Memory B cell (primary cell): ENCODE measurements around the gene GLT1D1.
"Not testable (repeated sequence)": the region's sequence is repeated elsewhere in the genome, so short reads cannot be mapped to it uniquely, and the experiment has no call there.

Source experiments
- ATAC-seq: fragments of 150-1000 bp; cut with Tn5 transposase; 2 replicates; pipeline ENCODE4 v1.10.0; 2021; ENCODE audit warnings: low read depth, mild to moderate bottlenecking, moderate library complexity
- DNase-seq, 2 donors: peaks; one replicate each; pipeline ENCODE4 v3.0.0; 2022; ENCODE audit warnings: low spot score in 2 of 2
- H3K27ac Mint-ChIP-seq: one replicate; pipeline ENCODE4 v1.8.0; 2022; ENCODE audit warnings: mild to moderate bottlenecking, moderate library complexity, mixed read lengths
- H3K27me3 Mint-ChIP-seq: one replicate; pipeline ENCODE4 v1.8.0; 2022; ENCODE audit warnings: mixed read lengths
- H3K36me3 Mint-ChIP-seq: one replicate; pipeline ENCODE4 v1.8.0; 2022; ENCODE audit warnings: mild to moderate bottlenecking, mixed read lengths
- H3K4me1 Mint-ChIP-seq: one replicate; pipeline ENCODE4 v1.8.0; 2022; ENCODE audit warnings: mixed read lengths
- H3K4me3 Mint-ChIP-seq: one replicate; pipeline ENCODE4 v1.8.0; 2022; ENCODE audit warnings: mild to moderate bottlenecking, moderate library complexity, mixed read lengths
- H3K9me3 Mint-ChIP-seq: one replicate; pipeline ENCODE4 v1.8.0; 2022; ENCODE audit warnings: mixed read lengths

The GLT1D1 gene

DNA sequence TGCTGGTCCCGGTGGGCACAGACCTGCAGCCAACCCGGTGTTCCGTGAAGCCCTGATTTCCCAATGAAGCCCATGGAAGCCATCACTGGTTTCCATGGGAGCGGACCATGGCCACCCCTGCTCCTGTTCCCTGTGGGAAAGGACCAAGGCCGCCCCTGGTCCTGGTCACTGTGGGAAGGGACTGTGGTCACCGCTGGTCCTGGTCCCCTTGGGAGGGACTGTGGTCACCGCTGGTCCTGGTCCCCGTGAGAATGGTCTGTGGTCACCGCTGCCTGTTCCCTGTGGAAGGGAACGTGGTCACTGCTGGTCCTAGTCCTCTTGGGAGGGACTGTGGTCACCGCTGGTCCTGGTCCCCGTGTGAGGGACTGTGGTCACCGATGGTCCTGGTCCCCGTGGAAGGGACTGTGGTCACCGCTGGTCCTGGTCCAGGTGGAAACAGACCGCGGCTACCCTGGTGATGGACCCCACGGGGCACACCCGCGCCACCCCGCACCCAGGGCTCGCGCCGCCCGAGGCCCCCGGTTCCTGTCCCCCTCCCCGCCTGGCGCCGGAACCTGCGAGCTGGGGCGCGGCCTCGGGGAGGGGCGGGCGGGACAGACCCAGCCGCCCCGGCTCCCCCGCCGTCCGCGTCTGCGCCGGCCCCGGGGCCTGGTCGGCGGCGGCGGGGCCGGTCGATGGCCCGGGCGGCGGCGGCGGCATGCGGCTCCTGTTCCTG, at the start of gene GLT1D1:
Gene GLT1D1 (plus strand): TSS at position 594 of the 715 bp plus-strand sequence. CDS start 104 bp downstream, at position 698.
- no peak for ATAC-seq
- Mint-ChIP-seq H3K4me1 (peaks cover 3% of the 10 kb centered on the region), H3K27ac (no peak within 1 kb of the TSS), H3K36me3 (no peaks in the 10 kb centered on the region), H3K4me3 (peak within 1 kb of the TSS; percentile 61), H3K27me3 (peaks cover 18% of the 10 kb centered on the region), H3K9me3 (no peaks in the 10 kb centered on the region)
- DNase-seq: peak in 1 of 2 donors; percentile 33

DNA sequence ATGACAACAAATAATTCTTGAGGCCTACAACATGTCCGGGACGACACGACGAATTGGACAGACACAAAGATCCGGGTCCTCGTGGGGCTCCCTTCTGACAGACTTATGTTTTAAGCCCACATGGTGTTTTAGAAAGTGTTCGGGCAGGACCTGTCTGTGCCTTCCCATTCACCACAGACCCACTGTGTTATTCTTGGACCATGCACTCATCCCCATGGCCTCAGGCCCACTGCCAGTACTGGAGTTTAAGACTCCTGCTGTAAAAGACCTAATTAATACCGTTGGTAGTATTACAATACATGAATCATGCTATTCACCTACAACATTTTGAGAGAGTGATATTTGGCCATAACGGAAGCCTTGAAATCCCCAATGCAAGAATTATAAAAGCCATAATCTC, 49.5 kb upstream of the GLT1D1 start:
- Mint-ChIP-seq H3K9me3 (no peaks in the 10 kb centered on the region), H3K36me3 (peaks cover 38% of the 10 kb centered on the region), H3K4me3 (no peak overlapping the region), H3K27me3 (no peaks in the 10 kb centered on the region), H3K4me1 (peaks cover 28% of the 10 kb centered on the region), H3K27ac (no peak overlapping the region)
- ATAC-seq: no peak
- no peak for DNase-seq

DNA sequence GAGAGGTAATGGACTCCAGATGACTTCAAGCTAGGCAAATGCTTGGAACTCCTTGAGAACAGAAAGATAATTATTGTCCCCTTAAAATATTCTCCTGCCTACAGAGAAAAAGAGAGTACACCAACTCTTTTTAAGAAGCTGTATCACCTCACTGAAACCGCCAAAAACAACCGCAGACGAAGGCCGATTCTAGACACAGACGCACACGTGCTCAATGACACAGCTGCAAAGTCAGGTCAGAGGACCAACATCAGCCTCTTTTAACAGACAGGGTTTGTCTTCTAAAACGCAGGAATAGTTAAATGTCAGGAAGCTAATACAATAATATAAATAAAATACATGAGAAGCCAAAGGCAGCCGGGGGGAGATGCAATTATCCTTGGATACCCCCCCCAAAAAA, 48.5 kb upstream of the GLT1D1 start:
- H3K27me3 Mint-ChIP-seq: no peaks in the 10 kb centered on the region
- H3K36me3 Mint-ChIP-seq: peaks cover 37% of the 10 kb centered on the region
- H3K4me3 Mint-ChIP-seq: no peak overlapping the region
- no peak for ATAC-seq
- H3K9me3 Mint-ChIP-seq: no peaks in the 10 kb centered on the region
- DNase-seq: no peak
- no peak overlapping the region for H3K27ac Mint-ChIP-seq
- H3K4me1 Mint-ChIP-seq: peaks cover 26% of the 10 kb centered on the region

DNA sequence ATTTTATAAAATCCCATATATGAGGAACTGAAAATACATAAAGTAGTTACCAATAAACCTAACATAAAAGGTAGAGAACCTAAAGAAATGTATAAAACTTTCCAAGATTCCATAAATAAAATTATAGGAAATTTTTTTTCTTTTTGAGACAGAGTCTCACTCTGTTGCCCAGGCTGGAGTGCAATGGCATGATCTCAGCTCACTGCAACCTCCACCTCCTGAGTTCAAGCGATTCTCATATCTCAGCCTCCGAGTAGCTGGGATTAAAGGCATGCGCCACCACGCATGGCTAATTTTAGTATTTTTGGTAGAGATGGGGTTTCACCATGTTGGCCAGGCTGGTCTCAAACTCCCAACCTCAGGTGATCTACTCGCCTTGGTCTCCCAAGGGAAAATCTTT, 47.9 kb upstream of the GLT1D1 start:
- DNase-seq, ATAC-seq, H3K27ac Mint-ChIP-seq, H3K27me3 Mint-ChIP-seq, H3K4me3 Mint-ChIP-seq, H3K9me3 Mint-ChIP-seq: not testable (repeated sequence)
- peaks cover 34% of the 10 kb centered on the region for H3K36me3 Mint-ChIP-seq
- H3K4me1 Mint-ChIP-seq: peaks cover 30% of the 10 kb centered on the region

- H3K27ac Mint-ChIP-seq: no peak overlapping the region
- H3K4me3 Mint-ChIP-seq: no peak overlapping the region
- peaks cover 30% of the 10 kb centered on the region for H3K36me3 Mint-ChIP-seq
- no peaks in the 10 kb centered on the region for H3K27me3 Mint-ChIP-seq
- H3K9me3 Mint-ChIP-seq: no peaks in the 10 kb centered on the region
- no peak for DNase-seq
- peaks cover 37% of the 10 kb centered on the region for H3K4me1 Mint-ChIP-seq
- no peak for ATAC-seq
These were observed 46.7 kb upstream of the GLT1D1 start for GRCh38 chr12:128806573-128806972.

GRCh38 chr12:128807161-128807724, 46.0 kb upstream of the GLT1D1 start:
- H3K9me3 Mint-ChIP-seq: no peaks in the 10 kb centered on the region
- no peaks in the 10 kb centered on the region for H3K27me3 Mint-ChIP-seq
- DNase-seq (no peak), ATAC-seq (no peak)
- peaks cover 34% of the 10 kb centered on the region for H3K4me1 Mint-ChIP-seq
- no peak overlapping the region for H3K27ac Mint-ChIP-seq
- no peak overlapping the region for H3K4me3 Mint-ChIP-seq
- H3K36me3 Mint-ChIP-seq: peaks cover 30% of the 10 kb centered on the region

DNA sequence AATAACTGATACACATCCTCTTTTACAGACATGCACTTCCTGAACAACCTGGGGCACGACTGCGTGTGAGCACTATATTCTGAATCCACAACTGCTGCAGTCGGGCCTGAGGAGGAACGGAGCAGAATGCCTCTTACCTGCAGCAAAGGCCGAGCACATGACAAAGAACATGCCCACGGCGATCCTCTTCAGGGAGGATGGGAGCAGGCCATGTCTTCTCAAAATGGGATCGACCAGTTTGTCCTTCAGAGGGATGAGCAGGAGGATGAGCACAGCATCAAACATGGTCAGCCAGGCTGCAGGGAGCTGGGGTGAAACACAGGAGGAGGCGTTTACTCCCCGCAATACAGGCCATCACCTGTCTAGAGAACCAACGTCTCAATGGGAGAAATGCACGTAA, 44.6 kb upstream of the GLT1D1 start:
- ATAC-seq (no peak), DNase-seq (no peak)
- Mint-ChIP-seq H3K9me3 (no peaks in the 10 kb centered on the region), H3K27me3 (no peaks in the 10 kb centered on the region), H3K27ac (no peak overlapping the region), H3K4me1 (peaks cover 30% of the 10 kb centered on the region), H3K4me3 (no peak overlapping the region), H3K36me3 (peaks cover 24% of the 10 kb centered on the region)

- DNase-seq (peak in 1 of 2 donors; percentile 59), ATAC-seq (peak; percentile 89)
- H3K9me3 Mint-ChIP-seq: no peaks in the 10 kb centered on the region
- peak overlapping the region; percentile 98 for H3K27ac Mint-ChIP-seq
- peak overlapping the region; percentile 78 for H3K4me3 Mint-ChIP-seq
- H3K4me1 Mint-ChIP-seq: peaks cover 36% of the 10 kb centered on the region
- peaks cover 22% of the 10 kb centered on the region for H3K36me3 Mint-ChIP-seq
- no peaks in the 10 kb centered on the region for H3K27me3 Mint-ChIP-seq
These were observed 42.8 kb upstream of the GLT1D1 start for GRCh38 chr12:128810182-128811127.

- ATAC-seq (no peak), DNase-seq (no peak)
- no peaks in the 10 kb centered on the region for H3K9me3 Mint-ChIP-seq
- H3K27me3 Mint-ChIP-seq: no peaks in the 10 kb centered on the region
- H3K36me3 Mint-ChIP-seq: peaks cover 18% of the 10 kb centered on the region
- H3K4me3 Mint-ChIP-seq: peak overlapping the region; percentile 68
- peak overlapping the region; percentile 98 for H3K27ac Mint-ChIP-seq
- H3K4me1 Mint-ChIP-seq: peaks cover 45% of the 10 kb centered on the region
These were observed 41.5 kb upstream of the GLT1D1 start for GRCh38 chr12:128811806-128812205.

DNA sequence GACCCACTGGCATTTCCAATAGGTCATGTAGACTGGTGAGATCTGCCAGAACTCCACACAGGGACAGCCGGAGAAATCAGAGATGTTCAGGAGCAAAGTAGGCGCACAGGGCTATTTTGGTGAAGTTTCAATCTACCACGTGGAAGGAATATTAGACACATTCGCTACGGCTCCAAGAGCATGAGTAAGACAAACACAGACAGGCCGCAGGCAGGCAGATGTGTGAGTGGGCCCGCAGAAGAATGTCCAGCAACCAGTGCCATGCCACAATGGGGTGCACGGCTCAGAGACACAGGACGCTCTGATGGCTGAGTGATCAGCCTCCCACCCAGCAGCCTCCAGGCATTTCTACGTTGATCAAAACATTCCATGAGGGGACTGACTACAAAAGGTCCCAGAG, 39.9 kb upstream of the GLT1D1 start:
- Mint-ChIP-seq H3K4me1 (peaks cover 58% of the 10 kb centered on the region), H3K9me3 (no peaks in the 10 kb centered on the region), H3K36me3 (peaks cover 18% of the 10 kb centered on the region), H3K4me3 (no peak overlapping the region), H3K27me3 (no peaks in the 10 kb centered on the region), H3K27ac (peak overlapping the region; percentile 89)
- DNase-seq: no peak
- no peak for ATAC-seq

- peaks cover 15% of the 10 kb centered on the region for H3K36me3 Mint-ChIP-seq
- peaks cover 58% of the 10 kb centered on the region for H3K4me1 Mint-ChIP-seq
- no peaks in the 10 kb centered on the region for H3K9me3 Mint-ChIP-seq
- no peak overlapping the region for H3K4me3 Mint-ChIP-seq
- peak overlapping the region; percentile 89 for H3K27ac Mint-ChIP-seq
- no peak for ATAC-seq
- H3K27me3 Mint-ChIP-seq: no peaks in the 10 kb centered on the region
- DNase-seq: no peak
These were observed 39.4 kb upstream of the GLT1D1 start for GRCh38 chr12:128813883-128814282.

GRCh38 chr12:128814411-128815261, 38.6 kb upstream of the GLT1D1 start:
- H3K4me1 Mint-ChIP-seq: peaks cover 60% of the 10 kb centered on the region
- H3K36me3 Mint-ChIP-seq: peaks cover 15% of the 10 kb centered on the region
- DNase-seq (no peak), ATAC-seq (no peak)
- no peaks in the 10 kb centered on the region for H3K27me3 Mint-ChIP-seq
- H3K4me3 Mint-ChIP-seq: peak overlapping the region; percentile 29
- H3K27ac Mint-ChIP-seq: peak overlapping the region; percentile 89
- H3K9me3 Mint-ChIP-seq: no peaks in the 10 kb centered on the region

DNA sequence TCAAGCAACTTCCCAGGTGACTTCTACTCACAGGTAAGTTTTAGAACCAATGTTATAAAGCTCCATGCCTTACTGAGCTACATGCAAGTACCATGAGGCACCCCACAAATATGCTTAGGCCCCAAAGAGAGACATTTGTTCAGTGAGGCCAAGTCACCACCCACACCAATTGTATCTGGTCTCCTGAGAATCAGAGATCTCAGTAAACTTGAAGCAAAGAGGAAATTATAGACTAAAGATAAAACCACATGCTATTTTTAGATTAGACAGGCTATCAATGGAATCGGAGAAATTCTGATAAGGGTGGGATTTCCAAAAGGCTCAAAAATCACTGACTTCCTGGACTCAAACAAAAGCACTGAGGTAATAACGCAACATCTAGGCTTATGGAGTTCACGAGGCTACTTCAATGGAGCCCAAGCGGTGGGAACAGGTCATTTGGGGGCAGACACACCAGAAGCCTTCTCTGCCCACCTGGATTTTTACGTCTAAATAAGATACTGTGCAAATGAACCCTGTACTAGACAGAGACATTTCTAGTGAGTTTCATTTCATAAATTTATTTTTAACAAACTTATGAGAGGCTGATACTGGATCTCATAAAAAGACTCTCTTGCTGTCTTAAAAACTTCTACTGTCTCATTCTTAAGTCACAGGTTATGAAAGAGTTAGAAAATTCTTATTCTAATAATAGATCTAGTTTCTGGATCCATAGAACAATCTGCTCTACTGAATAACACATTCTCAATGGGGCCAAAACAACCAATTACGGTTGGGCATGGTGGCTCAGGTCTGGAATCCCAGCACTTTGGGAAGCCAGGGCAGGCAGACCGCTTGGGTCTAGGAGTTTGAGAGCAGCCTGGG, 37.3 kb upstream of the GLT1D1 start:
- H3K27ac Mint-ChIP-seq: peak overlapping the region; percentile 89
- peak overlapping the region; percentile 56 for H3K4me3 Mint-ChIP-seq
- ATAC-seq (no peak), DNase-seq (no peak)
- peaks cover 59% of the 10 kb centered on the region for H3K4me1 Mint-ChIP-seq
- peaks cover 12% of the 10 kb centered on the region for H3K36me3 Mint-ChIP-seq
- no peaks in the 10 kb centered on the region for H3K27me3 Mint-ChIP-seq
- no peaks in the 10 kb centered on the region for H3K9me3 Mint-ChIP-seq
